Esophagus muscularis mucosa (tissue), 3 donors: ENCODE results near the gene DNAH6.

Source experiments
- POLR2AphosphoS5 ChIP-seq, 2 donors: sonication (generic); formaldehyde crosslinking; IDR thresholded peaks; one replicate each; pipeline ENCODE4 v1.6.1; 2017; ENCODE audit warnings: antibody characterized with exemption in 2 of 2
- TF ChIP-seq, protein P1 (sequence below), 3 experiments: fragments of 200-600 bp in 2 of 3; fragments of 450-650 bp in 1 of 3; sonication (generic) in 2 of 3; IDR thresholded peaks; one replicate each; pipeline ENCODE4 v1.5.1; 2017 to 2019; ENCODE audit warnings: antibody characterized with exemption in 3 of 3, mild to moderate bottlenecking in 2 of 3, moderate library complexity in 1 of 3

DNA sequence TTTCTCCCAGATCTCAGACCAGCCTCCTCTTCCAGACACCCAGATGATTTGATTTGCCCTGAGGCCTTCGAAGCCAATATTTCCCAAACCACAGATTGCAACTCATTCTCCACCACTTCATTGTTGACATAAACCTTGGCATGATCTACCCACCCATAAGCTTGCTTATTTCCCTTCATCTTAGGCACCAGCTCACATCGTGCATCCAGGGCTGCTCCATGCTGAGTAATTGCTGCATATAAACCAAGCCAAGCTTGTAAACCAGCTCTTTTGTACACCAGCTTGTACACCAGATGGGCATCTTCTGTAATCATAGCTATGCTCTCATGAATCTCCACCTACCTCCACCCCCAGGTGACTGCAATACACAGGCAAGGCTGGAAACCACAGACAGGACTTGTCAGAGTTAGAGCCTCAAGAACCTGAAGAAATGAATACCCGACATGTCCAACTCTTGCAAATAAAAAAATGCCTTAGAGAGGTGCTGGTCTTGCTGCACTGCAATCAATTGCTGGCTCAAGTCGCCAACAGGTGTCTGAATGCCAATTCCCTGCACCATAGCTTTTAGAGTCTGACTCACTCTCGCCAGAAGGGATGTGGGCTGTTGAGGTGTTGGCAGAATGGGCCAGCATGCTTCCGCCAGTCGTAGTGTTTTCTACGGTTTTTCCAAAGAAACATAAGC is 333.1 kb downstream of the DNAH6 start:
- TF ChIP-seq POLR2AphosphoS5 (IDR thresholded peaks at IDR 0.05) = no peak
- TF ChIP-seq, protein P1, sequence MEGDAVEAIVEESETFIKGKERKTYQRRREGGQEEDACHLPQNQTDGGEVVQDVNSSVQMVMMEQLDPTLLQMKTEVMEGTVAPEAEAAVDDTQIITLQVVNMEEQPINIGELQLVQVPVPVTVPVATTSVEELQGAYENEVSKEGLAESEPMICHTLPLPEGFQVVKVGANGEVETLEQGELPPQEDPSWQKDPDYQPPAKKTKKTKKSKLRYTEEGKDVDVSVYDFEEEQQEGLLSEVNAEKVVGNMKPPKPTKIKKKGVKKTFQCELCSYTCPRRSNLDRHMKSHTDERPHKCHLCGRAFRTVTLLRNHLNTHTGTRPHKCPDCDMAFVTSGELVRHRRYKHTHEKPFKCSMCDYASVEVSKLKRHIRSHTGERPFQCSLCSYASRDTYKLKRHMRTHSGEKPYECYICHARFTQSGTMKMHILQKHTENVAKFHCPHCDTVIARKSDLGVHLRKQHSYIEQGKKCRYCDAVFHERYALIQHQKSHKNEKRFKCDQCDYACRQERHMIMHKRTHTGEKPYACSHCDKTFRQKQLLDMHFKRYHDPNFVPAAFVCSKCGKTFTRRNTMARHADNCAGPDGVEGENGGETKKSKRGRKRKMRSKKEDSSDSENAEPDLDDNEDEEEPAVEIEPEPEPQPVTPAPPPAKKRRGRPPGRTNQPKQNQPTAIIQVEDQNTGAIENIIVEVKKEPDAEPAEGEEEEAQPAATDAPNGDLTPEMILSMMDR (IDR thresholded peaks at IDR 0.05) = no peak
